Tibial artery (tissue), 4 donors: ENCODE results near the gene UGT8.
"Not testable (repeated sequence)": the region's sequence is repeated elsewhere in the genome, so short reads cannot be mapped to it uniquely, and the experiment has no call there.

ENCODE experiments used
- DNase-seq, 2 donors: peaks; one replicate each; pipeline ENCODE4 v3.0.0-alpha.2; 2019
- H3K27ac ChIP-seq, 2 donors: fragments of 200-600 bp; sonication (generic) in 1 of 2; 1 replicate in 1 of 2; 2 replicates in 1 of 2; pipeline ENCODE4 v1.5.1; 2018 to 2019; ENCODE audit warnings: mild to moderate bottlenecking in 1 of 2
- H3K27me3 ChIP-seq, 2 donors: fragments of 200-600 bp; sonication (generic) in 1 of 2; one replicate each; pipeline versions ENCODE4 v1.5.1 to v1.6.0; 2016 to 2019
- H3K36me3 ChIP-seq, 3 donors: fragments of 200-600 bp; sonication (generic) in 2 of 3; one replicate each; pipeline ENCODE4 v1.5.1; 2016 to 2019; ENCODE audit warnings: mild to moderate bottlenecking in 2 of 3
- H3K4me1 ChIP-seq, 4 donors: fragments of 200-600 bp; sonication (generic) in 2 of 4; 1 replicate in 3 of 4; 2 replicates in 1 of 4; pipeline ENCODE4 v1.5.1; 2016 to 2019
- H3K4me3 ChIP-seq, 2 donors: fragments of 200-600 bp; sonication (generic) in 1 of 2; 1 replicate in 1 of 2; 2 replicates in 1 of 2; pipeline ENCODE4 v1.5.1; 2018 to 2019; ENCODE audit warnings: mild to moderate bottlenecking in 2 of 2
- H3K9me3 ChIP-seq, 3 donors: fragments of 200-600 bp; sonication (generic) in 1 of 3; one replicate each; pipeline ENCODE4 v1.5.1; 2016 to 2019
- intact Hi-C: fragments of 100-400 bp; cut with DNase I; formaldehyde crosslinking; loops from one replicate; pipeline ENCODE4 v1.15.0; 2023; ENCODE audit warnings: low total_unique reads
- TF ChIP-seq, protein P1 (sequence below), 2 experiments: fragments of 200-600 bp in 1 of 2; fragments of 450-650 bp in 1 of 2; IDR thresholded peaks; one replicate each; pipeline ENCODE4 v1.5.1; 2017 to 2019; ENCODE audit warnings: antibody characterized with exemption in 2 of 2, mild to moderate bottlenecking in 1 of 2, moderate library complexity in 1 of 2

The UGT8 gene

DNA sequence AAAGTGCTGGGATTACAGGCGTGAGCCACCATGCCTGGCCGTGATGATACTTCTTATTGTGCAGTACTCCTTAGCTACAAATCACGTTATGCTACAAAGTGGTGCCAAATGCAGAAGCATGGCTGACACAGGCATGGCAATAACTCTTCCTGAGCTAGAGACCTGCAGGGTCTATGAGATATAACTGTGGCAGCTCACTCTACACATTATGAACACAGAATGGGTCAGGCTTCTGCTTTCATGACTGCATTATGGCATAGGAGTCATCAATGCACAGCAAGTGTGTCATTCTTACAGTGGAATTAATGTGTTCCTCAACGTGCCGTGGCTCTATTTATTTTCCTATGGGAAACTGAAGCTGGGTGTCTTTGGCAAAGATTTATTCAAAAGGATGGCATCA lies 64.5 kb downstream of the UGT8 start:
- H3K36me3 ChIP-seq: no peaks in the 10 kb centered on the region
- no peak overlapping the region for H3K27ac ChIP-seq
- H3K27me3 ChIP-seq: no peaks in the 10 kb centered on the region
- no peak for DNase-seq
- H3K4me3 ChIP-seq: no peak overlapping the region
- no peaks in the 10 kb centered on the region for H3K4me1 ChIP-seq
- TF ChIP-seq, protein P1, sequence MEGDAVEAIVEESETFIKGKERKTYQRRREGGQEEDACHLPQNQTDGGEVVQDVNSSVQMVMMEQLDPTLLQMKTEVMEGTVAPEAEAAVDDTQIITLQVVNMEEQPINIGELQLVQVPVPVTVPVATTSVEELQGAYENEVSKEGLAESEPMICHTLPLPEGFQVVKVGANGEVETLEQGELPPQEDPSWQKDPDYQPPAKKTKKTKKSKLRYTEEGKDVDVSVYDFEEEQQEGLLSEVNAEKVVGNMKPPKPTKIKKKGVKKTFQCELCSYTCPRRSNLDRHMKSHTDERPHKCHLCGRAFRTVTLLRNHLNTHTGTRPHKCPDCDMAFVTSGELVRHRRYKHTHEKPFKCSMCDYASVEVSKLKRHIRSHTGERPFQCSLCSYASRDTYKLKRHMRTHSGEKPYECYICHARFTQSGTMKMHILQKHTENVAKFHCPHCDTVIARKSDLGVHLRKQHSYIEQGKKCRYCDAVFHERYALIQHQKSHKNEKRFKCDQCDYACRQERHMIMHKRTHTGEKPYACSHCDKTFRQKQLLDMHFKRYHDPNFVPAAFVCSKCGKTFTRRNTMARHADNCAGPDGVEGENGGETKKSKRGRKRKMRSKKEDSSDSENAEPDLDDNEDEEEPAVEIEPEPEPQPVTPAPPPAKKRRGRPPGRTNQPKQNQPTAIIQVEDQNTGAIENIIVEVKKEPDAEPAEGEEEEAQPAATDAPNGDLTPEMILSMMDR (IDR thresholded peaks at IDR 0.05): no peak
- no peaks in the 10 kb centered on the region for H3K9me3 ChIP-seq
- intact Hi-C loops: loop anchor here (10.0 kb wide), 1 partner anchor 278 kb away; no protein-coding TSS in a partner anchor

DNA sequence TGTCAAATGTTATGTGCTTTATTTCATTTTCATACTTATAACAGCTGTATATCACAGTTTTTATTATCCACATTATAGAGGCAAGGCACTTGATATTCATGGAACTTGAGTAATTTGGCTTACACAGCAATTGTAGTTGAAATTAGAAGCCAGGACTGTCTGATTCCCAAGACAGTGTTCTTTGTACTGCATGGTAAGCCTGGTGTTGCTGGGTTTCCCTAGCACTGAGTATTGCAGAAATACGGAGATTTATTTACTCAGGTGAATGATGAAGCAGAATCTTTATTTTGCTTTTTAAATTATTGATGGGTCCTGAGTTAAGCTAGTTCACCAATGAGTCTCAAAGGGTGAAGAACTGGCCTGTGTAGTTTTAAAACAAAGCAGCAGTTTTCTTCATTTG lies 70.0 kb downstream of the UGT8 start:
- no peak overlapping the region for H3K27ac ChIP-seq
- intact Hi-C loops: loop anchor here (10.0 kb wide), 1 partner anchor 284 kb away; no protein-coding TSS in a partner anchor
- no peaks in the 10 kb centered on the region for H3K27me3 ChIP-seq
- no peaks in the 10 kb centered on the region for H3K36me3 ChIP-seq
- H3K4me1 ChIP-seq: no peaks in the 10 kb centered on the region
- no peaks in the 10 kb centered on the region for H3K9me3 ChIP-seq
- no peak for DNase-seq
- H3K4me3 ChIP-seq: no peak overlapping the region
- TF ChIP-seq, protein P1 (IDR thresholded peaks at IDR 0.05): no peak

DNA sequence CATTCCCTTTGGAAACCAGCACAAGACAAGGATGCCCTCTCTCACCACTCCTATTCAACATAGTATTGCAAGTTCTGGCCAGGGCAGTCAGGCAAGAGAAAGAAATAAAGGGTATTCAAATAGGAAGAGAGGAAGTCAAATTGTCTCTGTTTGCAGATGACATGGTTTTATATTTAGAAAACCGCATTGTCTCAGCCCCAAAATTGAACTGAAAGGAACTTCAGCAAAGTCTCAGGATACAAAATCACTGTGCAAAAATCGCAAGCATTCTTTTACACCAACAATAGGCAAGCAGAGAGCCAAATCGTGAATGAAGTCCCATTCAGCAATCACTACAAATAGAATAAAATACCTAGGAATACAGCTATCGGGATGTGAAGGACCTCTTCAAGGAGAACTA lies 72.1 kb downstream of the UGT8 start:
- H3K4me3 ChIP-seq, DNase-seq, intact Hi-C loops, H3K4me1 ChIP-seq, H3K9me3 ChIP-seq, H3K27ac ChIP-seq, H3K36me3 ChIP-seq, H3K27me3 ChIP-seq: not testable (repeated sequence)

DNA sequence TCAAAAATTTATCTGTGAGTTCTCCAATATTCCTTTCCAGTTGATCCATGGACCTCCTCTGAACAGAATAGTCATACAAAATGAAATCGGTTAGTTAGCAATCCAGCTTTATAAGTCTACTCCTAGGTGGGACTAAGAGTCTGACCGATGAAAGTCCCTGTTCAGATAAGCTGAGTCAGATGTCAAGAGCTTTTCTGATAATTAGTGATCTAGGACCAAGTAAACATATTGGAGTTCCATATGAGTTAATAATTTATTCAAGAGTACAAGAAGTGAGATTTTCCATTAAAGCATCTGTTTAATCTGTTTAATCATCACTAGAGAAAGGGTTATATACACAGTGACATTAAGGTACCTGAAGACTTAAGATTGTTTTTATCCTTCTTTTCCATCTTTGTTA lies 74.7 kb downstream of the UGT8 start:
- DNase-seq: no peak
- Histone ChIP-seq H3K27ac (no peak overlapping the region), H3K27me3 (no peaks in the 10 kb centered on the region), H3K9me3 (no peaks in the 10 kb centered on the region), H3K36me3 (no peaks in the 10 kb centered on the region), H3K4me1 (no peaks in the 10 kb centered on the region), H3K4me3 (no peak overlapping the region)
- intact Hi-C loops: no loop called here
- TF ChIP-seq, protein P1 (IDR thresholded peaks at IDR 0.05): no peak

DNA sequence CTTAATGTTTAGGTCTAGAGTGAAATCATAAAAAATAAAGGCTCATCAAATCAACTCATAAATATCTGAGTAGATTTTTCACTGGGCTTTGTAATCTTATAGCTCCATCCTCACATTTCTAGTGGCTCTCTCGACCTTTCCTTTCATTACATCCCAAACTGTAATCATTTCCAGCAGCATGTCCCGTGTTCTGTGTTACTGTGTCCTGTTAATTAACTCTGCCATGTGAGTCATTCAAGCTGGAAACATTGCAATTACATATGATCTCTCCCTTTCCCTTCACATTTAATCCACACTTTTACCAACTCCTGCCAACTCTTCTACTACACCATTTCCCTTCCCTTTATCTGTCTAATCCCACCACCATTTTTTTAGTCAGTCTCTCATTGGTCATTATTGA lies 75.5 kb downstream of the UGT8 start:
- intact Hi-C loops: no loop called here
- TF ChIP-seq, protein P1 (IDR thresholded peaks at IDR 0.05): no peak
- no peaks in the 10 kb centered on the region for H3K9me3 ChIP-seq
- no peak overlapping the region for H3K4me3 ChIP-seq
- no peaks in the 10 kb centered on the region for H3K4me1 ChIP-seq
- H3K36me3 ChIP-seq: no peaks in the 10 kb centered on the region
- H3K27me3 ChIP-seq: no peaks in the 10 kb centered on the region
- H3K27ac ChIP-seq: no peak overlapping the region
- DNase-seq: no peak

DNA sequence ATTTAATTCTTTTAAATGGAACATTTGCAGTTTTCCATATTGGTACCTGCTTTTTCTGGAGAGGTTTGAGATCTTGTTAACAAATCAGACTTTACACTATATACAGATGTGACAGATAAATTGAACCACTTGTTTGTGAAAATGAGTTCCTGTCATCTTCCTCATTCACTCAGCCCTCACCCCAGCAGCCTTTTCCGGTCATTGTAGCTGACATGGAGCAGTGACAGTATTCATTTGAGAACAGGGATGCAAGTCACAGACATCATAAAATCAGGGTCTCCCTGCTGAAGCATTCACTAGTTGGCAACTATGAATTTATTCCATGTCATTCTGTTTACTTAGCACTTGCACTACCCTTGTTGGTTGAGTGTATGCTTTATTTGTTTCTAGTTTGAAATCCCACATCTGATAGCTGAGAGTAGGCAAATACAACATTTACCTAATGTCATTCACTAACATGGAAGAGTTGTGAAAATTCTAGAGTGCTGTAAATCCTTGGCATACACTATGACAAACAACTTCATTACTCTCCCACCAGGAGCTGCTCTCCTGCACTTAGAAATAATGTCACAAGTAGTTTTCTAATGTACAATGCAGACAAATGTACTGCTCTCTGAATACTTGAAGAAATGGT lies 78.9 kb downstream of the UGT8 start:
- TF ChIP-seq, protein P1 (IDR thresholded peaks at IDR 0.05): no peak

More for the DNA sequence above, 78.9 kb downstream of the UGT8 start:
- Histone ChIP-seq H3K4me1 (no peaks in the 10 kb centered on the region), H3K4me3 (no peak overlapping the region), H3K27ac (no peak overlapping the region), H3K27me3 (peaks cover 0 to 3% of the 10 kb centered on the region in 2 donors), H3K36me3 (no peaks in the 10 kb centered on the region), H3K9me3 (no peaks in the 10 kb centered on the region)
- intact Hi-C loops: no loop called here
- no peak for DNase-seq
